Dermis microvascular lymphatic vessel endothelial cell (primary cell): ENCODE data around the gene ZDHHC3. TPM values are rescaled to one million over a fixed set of nuclear protein-coding genes. Genes with fewer than 3 reads are reported as not detected.

Experiments
- DNase-seq, 2 donors: peaks; one replicate each; pipeline versions ENCODE4 v3.0.0 to v3.0.0-alpha.2; 2010; ENCODE audit warnings: low read depth in 2 of 2
- total RNA-seq: library from RNA; depleted of rRNA; stranded (reverse); fragments of >200 nt; gene quantifications from 2 replicates; pipeline ENCODE4 v1.2.1, GENCODE V29; 2014

The ZDHHC3 gene
- total RNA-seq = 55.8 and 94.1 TPM in 2 replicates

- peak; percentile 70 to 92 for DNase-seq
These were observed at the start of gene ZDHHC3, which contains the start of gene EXOSC7 for GRCh38 chr3:44976002-44976815. Gene ZDHHC3, minus strand, starts transcription at chr3:44976174. Its CDS starts 16,738 bp downstream, at chr3:44959436. Gene EXOSC7, plus strand, starts transcription at chr3:44976244. Its CDS starts 34 bp downstream, at chr3:44976278.

GRCh38 chr3:45024542-45025255 lies 48.7 kb upstream of the ZDHHC3 start:
- DNase-seq = peak in 1 of 2 donors; percentile 12

- DNase-seq = no peak
These were observed 47.7 kb upstream of the ZDHHC3 start for GRCh38 chr3:45023675-45024074.

- DNase-seq = no peak
These were observed 45.7 kb upstream of the ZDHHC3 start for GRCh38 chr3:45021524-45022297.

GRCh38 chr3:45020534-45020933 lies 44.6 kb upstream of the ZDHHC3 start:
- DNase-seq = no peak

- DNase-seq = peak; percentile 16 to 50
These were observed 41.8 kb upstream of the ZDHHC3 start for GRCh38 chr3:45017821-45018220.

- DNase-seq = no peak
These were observed 40.9 kb upstream of the ZDHHC3 start for GRCh38 chr3:45016916-45017315.

GRCh38 chr3:45012577-45012976 lies 36.6 kb upstream of the ZDHHC3 start:
- DNase-seq = no peak

GRCh38 chr3:45011756-45012508 lies 36.0 kb upstream of the ZDHHC3 start:
- DNase-seq = peak in 1 of 2 donors; percentile 91

- DNase-seq = peak in 1 of 2 donors; percentile 29
These were observed 34.9 kb upstream of the ZDHHC3 start for GRCh38 chr3:45010811-45011333.

GRCh38 chr3:45009868-45010267 lies 33.9 kb upstream of the ZDHHC3 start:
- DNase-seq = no peak

GRCh38 chr3:45008117-45008516 lies 32.1 kb upstream of the ZDHHC3 start:
- no peak for DNase-seq

GRCh38 chr3:45007091-45007490 lies 31.1 kb upstream of the ZDHHC3 start:
- no peak for DNase-seq

- peak in 1 of 2 donors; percentile 75 for DNase-seq
These were observed 27.9 kb upstream of the ZDHHC3 start for GRCh38 chr3:45003859-45004258.

- DNase-seq = peak; percentile 74 to 76
These were observed 27.4 kb upstream of the ZDHHC3 start for GRCh38 chr3:45003406-45003805.

GRCh38 chr3:45002720-45003119 lies 26.7 kb upstream of the ZDHHC3 start:
- no peak for DNase-seq

- DNase-seq = peak in 1 of 2 donors; percentile 47
These were observed 26.2 kb upstream of the ZDHHC3 start for GRCh38 chr3:45002139-45002660.

GRCh38 chr3:45001738-45002137 lies 25.8 kb upstream of the ZDHHC3 start:
- DNase-seq = peak in 1 of 2 donors; percentile 13

- no peak for DNase-seq
These were observed 24.8 kb upstream of the ZDHHC3 start for GRCh38 chr3:45000823-45001222.

- no peak for DNase-seq
These were observed 23.8 kb upstream of the ZDHHC3 start for GRCh38 chr3:44999782-45000181.
